ENCODE results near the gene NTF4.
A peak's percentile ranks its signal among the peaks of the same experiment; 100 is the strongest.

NTF4 gene

DNA sequence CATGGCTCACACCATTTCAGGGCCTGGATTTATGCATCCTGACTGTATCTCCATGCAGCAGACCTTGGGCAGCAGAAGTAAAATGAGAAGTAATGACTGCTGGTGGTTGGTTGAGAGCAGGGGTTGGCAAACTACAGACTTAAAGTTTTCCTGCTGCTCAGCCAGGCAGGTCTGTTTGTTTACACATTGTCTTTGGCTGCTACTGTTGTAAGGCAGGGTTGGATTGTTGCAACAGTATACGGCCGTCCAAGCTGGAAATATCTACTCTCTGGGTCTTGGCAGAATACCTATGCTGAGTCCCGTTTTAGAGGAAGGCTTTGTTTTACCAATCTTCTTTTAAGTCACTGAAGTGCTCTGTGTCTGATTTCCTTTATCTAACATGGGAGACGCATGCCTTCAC is 34.2 kb upstream of the NTF4 start:
- Histone ChIP-seq H3K27ac (no peak overlapping the region), H3K36me3 (ENCODE audit: control insufficient read depth, insufficient read depth, low read length) (no peaks in the 10 kb centered on the region)
- TF ChIP-seq, protein P1, sequence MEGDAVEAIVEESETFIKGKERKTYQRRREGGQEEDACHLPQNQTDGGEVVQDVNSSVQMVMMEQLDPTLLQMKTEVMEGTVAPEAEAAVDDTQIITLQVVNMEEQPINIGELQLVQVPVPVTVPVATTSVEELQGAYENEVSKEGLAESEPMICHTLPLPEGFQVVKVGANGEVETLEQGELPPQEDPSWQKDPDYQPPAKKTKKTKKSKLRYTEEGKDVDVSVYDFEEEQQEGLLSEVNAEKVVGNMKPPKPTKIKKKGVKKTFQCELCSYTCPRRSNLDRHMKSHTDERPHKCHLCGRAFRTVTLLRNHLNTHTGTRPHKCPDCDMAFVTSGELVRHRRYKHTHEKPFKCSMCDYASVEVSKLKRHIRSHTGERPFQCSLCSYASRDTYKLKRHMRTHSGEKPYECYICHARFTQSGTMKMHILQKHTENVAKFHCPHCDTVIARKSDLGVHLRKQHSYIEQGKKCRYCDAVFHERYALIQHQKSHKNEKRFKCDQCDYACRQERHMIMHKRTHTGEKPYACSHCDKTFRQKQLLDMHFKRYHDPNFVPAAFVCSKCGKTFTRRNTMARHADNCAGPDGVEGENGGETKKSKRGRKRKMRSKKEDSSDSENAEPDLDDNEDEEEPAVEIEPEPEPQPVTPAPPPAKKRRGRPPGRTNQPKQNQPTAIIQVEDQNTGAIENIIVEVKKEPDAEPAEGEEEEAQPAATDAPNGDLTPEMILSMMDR (IDR thresholded peaks at IDR 0.05): no peak

DNA sequence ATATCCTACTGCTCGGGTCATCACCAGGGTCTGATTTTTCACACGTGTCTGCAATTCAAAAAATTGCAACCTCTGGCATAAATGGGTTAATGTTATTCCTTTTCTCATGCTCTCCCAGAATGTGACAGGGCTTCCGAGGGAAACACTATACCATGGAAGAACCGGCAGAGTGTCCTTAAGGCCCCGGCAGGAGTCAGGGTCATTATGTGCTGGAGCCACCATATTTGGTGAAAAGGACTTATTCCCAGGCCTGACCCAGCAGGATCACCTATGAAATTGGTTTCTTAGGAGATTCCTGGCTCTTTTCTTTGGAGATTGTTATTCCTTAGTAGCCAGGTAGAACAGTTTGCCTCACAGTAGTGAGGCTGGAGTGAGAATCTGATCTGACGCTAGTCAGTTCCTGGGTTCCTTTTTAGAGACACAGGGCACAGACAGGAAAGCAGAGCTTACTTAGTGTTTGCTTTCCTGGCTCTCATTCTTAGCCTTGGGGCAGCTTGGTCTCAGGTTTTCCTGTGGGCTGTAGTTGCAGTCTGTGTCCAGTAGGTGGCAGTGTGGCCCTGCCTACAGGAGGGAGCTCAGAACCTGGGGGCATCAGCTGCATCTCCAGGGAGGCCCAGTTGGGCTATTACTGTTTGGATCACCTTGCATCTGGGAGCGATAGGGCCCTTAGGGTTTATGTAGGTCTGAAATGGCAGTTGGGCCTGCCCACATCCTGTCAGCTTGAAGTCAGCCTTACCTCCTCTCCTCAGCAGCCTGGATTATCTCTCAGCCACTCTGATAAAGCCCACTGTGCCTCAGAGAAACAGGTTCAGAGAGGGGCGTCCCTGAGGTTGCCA is 33.1 kb upstream of the NTF4 start:
- Histone ChIP-seq H3K4me1 (no peaks in the 10 kb centered on the region), H3K36me3 (ENCODE audit: control insufficient read depth, insufficient read depth, low read length) (no peaks in the 10 kb centered on the region), H3K9me3 (ENCODE audit: control insufficient read depth, low read length) (no peaks in the 10 kb centered on the region), H3K9ac (no peak overlapping the region), H3K27ac (no peak overlapping the region), H3K4me3 (ENCODE audit: low read depth, low read length) (no peak overlapping the region), H3K27me3 (ENCODE audit: control insufficient read depth, insufficient read depth, low read length) (no peaks in the 10 kb centered on the region), H3K4me2 (ENCODE audit: low read length) (no peak overlapping the region), H3K79me2 (peaks cover 29% of the 10 kb centered on the region), H2AFZ (no peak overlapping the region)
- TF ChIP-seq, protein P1 (IDR thresholded peaks at IDR 0.05): peak; percentile 100

More for the DNA sequence above, 34.2 kb upstream of the NTF4 start:
- Histone ChIP-seq H2AFZ (no peak overlapping the region), H3K9me3 (ENCODE audit: control insufficient read depth, low read length) (no peaks in the 10 kb centered on the region), H3K4me2 (ENCODE audit: low read length) (no peak overlapping the region), H3K4me1 (no peaks in the 10 kb centered on the region), H3K27me3 (ENCODE audit: control insufficient read depth, insufficient read depth, low read length) (no peaks in the 10 kb centered on the region), H3K79me2 (peaks cover 23% of the 10 kb centered on the region), H3K9ac (no peak overlapping the region), H3K4me3 (ENCODE audit: low read depth, low read length) (no peak overlapping the region)

- H3K9me3 ChIP-seq (ENCODE audit: control insufficient read depth, low read length): no peaks in the 10 kb centered on the region
- H2AFZ ChIP-seq: no peak overlapping the region
- H3K36me3 ChIP-seq (ENCODE audit: control insufficient read depth, insufficient read depth, low read length): no peaks in the 10 kb centered on the region
- H3K27ac ChIP-seq: no peak overlapping the region
- H3K27me3 ChIP-seq (ENCODE audit: control insufficient read depth, insufficient read depth, low read length): no peaks in the 10 kb centered on the region
- TF ChIP-seq, protein P1 (IDR thresholded peaks at IDR 0.05): no peak
- no peak overlapping the region for H3K4me3 ChIP-seq (ENCODE audit: low read depth, low read length)
- H3K4me2 ChIP-seq (ENCODE audit: low read length): no peak overlapping the region
- H3K9ac ChIP-seq: no peak overlapping the region
- peaks cover 37% of the 10 kb centered on the region for H3K79me2 ChIP-seq
- H3K4me1 ChIP-seq: no peaks in the 10 kb centered on the region
Observed at GRCh38 chr19:49094505-49095482, 30.2 kb upstream of the NTF4 start.

DNA sequence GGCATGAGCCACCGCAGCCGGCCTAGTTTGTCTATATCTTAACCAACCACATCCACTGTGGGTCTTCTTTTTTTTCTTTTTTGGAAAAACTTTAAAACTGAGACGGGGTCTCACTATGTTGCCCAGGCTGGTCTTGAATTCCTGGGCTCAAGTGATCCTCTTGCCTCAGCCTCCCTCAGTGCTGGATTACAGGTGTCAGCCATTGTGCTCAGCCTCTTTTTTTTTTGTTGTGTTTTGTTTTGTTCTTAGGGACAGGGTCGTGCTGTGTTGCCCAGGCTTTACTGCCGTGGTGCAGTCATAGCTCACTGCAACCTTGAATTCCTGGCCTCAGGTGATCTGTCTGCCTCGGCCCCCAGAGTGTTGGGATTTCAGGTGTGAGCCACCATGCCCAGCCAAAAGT is 28.1 kb upstream of the NTF4 start:
- H3K4me3 ChIP-seq (ENCODE audit: low read depth, low read length): no peak overlapping the region
- H3K9ac ChIP-seq: no peak overlapping the region
- H2AFZ ChIP-seq: no peak overlapping the region
- H3K4me1 ChIP-seq: peaks cover under 1% of the 10 kb centered on the region
- H3K36me3 ChIP-seq (ENCODE audit: control insufficient read depth, insufficient read depth, low read length): no peaks in the 10 kb centered on the region
- no peaks in the 10 kb centered on the region for H3K9me3 ChIP-seq (ENCODE audit: control insufficient read depth, low read length)
- no peaks in the 10 kb centered on the region for H3K27me3 ChIP-seq (ENCODE audit: control insufficient read depth, insufficient read depth, low read length)
- no peak overlapping the region for H3K27ac ChIP-seq
- peaks cover 34% of the 10 kb centered on the region for H3K79me2 ChIP-seq
- TF ChIP-seq, protein P1 (IDR thresholded peaks at IDR 0.05): no peak
- no peak overlapping the region for H3K4me2 ChIP-seq (ENCODE audit: low read length)

Measured in parathyroid adenoma (tissue), 2 donors.